ENCODE data around the gene DNAAF2.

DNA sequence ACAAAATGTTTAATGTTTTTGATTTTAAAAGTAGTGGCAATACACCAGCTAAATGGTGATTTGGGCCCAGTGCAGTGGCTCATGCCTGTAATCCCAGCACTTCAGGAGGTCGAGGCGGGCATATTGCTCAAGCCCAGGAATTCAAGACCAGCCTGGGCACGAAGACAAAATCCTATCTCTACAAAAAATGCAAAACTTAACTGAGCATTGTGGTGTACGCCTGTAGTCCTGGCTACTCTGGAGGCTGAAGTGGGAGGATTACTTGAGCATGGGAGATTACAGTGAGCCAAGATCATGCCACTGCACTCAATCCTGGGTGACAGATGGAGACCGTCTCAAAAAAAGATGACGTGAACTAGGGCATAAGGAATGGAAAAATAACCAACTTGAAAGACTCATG is 19.3 kb downstream of the DNAAF2 start:
- TF ChIP-seq POLR2AphosphoS5 (IDR thresholded peaks at IDR 0.05; ENCODE audit: low read depth, low read length) (no peak), TAF1 (IDR thresholded peaks at IDR 0.05; ENCODE audit: borderline replicate concordance, insufficient read depth, low read length) (no peak), SIN3A (IDR thresholded peaks at IDR 0.05; ENCODE audit: borderline replicate concordance, insufficient read depth, low read length) (no peak)
- TF ChIP-seq, protein P1, sequence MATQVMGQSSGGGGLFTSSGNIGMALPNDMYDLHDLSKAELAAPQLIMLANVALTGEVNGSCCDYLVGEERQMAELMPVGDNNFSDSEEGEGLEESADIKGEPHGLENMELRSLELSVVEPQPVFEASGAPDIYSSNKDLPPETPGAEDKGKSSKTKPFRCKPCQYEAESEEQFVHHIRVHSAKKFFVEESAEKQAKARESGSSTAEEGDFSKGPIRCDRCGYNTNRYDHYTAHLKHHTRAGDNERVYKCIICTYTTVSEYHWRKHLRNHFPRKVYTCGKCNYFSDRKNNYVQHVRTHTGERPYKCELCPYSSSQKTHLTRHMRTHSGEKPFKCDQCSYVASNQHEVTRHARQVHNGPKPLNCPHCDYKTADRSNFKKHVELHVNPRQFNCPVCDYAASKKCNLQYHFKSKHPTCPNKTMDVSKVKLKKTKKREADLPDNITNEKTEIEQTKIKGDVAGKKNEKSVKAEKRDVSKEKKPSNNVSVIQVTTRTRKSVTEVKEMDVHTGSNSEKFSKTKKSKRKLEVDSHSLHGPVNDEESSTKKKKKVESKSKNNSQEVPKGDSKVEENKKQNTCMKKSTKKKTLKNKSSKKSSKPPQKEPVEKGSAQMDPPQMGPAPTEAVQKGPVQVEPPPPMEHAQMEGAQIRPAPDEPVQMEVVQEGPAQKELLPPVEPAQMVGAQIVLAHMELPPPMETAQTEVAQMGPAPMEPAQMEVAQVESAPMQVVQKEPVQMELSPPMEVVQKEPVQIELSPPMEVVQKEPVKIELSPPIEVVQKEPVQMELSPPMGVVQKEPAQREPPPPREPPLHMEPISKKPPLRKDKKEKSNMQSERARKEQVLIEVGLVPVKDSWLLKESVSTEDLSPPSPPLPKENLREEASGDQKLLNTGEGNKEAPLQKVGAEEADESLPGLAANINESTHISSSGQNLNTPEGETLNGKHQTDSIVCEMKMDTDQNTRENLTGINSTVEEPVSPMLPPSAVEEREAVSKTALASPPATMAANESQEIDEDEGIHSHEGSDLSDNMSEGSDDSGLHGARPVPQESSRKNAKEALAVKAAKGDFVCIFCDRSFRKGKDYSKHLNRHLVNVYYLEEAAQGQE (IDR thresholded peaks at IDR 0.05; ENCODE audit: insufficient read depth in 1 of 2, low read depth in 2 of 2, low read length in 2 of 2) = no peak

Measured in PFSK-1 (cell line).